ENCODE data around the gene ALG9.

ALG9 gene

DNA sequence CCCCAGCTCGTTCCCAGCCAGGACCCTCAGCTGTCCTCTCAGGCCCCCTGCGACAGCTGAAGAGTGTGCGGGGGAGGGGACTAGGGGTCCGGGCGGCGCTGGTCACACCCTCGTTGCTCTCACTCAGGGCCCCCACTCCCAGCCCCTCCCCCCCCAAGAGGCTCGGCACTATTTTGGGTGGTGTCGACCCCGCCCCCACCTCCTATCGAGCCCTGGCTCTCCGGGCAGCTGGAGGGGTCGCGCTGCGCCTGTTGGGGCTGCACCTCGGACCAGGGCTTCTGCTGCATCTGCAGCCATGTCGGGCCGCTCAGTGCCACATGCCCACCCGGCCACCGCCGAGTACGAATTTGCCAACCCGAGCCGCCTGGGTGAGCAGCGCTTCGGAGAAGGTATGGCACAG, 41.2 kb upstream of the ALG9 start, which contains the start of gene HSPB2:
HSPB2 (plus strand) TSS at position 200 of the 400 bp plus-strand sequence; CDS start at position 296, 96 bp downstream.
- TF ChIP-seq ZNF221 (tag by site-specific recombination; IDR thresholded peaks at IDR 0.05; ENCODE audit: borderline replicate concordance) (no peak), ZNF768 (tag by site-specific recombination; IDR thresholded peaks at IDR 0.05) (no peak), ZNF169 (tag by site-specific recombination; IDR thresholded peaks at IDR 0.05) (no peak), HOXD13 (CRISPR knock-in tag; IDR thresholded peaks at IDR 0.05; ENCODE audit: borderline replicate concordance) (no peak), REPIN1 (tag by site-specific recombination; IDR thresholded peaks at IDR 0.05; ENCODE audit: low read depth) (no peak), ZNF132 (tag by site-specific recombination; IDR thresholded peaks at IDR 0.05; ENCODE audit: borderline replicate concordance) (no peak), ZNF548 (tag by site-specific recombination; IDR thresholded peaks at IDR 0.05) (no peak), ZNF777 (tag by site-specific recombination; IDR thresholded peaks at IDR 0.05; ENCODE audit: borderline replicate concordance) (no peak), ELK4 (IDR thresholded peaks at IDR 0.05; ENCODE audit: borderline replicate concordance, low read depth, low read length) (no peak), ZNF223 (tag by site-specific recombination; IDR thresholded peaks at IDR 0.05) (no peak), ZNF37A (tag by site-specific recombination; IDR thresholded peaks at IDR 0.05) (no peak), KLF16 (tag by site-specific recombination; IDR thresholded peaks at IDR 0.05) (no peak), BCL11A (tag by site-specific recombination; IDR thresholded peaks at IDR 0.05; ENCODE audit: low read depth) (no peak), ZNF157 (tag by site-specific recombination; IDR thresholded peaks at IDR 0.05) (no peak), ZNF366 (tag by site-specific recombination; conservative IDR thresholded peaks at IDR 0.05) (no peak), ZNF488 (tag by site-specific recombination; IDR thresholded peaks at IDR 0.05) (no peak), ZNF155 (tag by site-specific recombination; IDR thresholded peaks at IDR 0.05) (no peak)
- TF ChIP-seq, protein P1, sequence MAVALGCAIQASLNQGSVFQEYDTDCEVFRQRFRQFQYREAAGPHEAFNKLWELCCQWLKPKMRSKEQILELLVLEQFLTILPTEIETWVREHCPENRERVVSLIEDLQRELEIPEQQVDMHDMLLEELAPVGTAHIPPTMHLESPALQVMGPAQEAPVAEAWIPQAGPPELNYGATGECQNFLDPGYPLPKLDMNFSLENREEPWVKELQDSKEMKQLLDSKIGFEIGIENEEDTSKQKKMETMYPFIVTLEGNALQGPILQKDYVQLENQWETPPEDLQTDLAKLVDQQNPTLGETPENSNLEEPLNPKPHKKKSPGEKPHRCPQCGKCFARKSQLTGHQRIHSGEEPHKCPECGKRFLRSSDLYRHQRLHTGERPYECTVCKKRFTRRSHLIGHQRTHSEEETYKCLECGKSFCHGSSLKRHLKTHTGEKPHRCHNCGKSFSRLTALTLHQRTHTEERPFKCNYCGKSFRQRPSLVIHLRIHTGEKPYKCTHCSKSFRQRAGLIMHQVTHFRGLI (tag by site-specific recombination; IDR thresholded peaks at IDR 0.05): no peak
- TF ChIP-seq, protein P2, sequence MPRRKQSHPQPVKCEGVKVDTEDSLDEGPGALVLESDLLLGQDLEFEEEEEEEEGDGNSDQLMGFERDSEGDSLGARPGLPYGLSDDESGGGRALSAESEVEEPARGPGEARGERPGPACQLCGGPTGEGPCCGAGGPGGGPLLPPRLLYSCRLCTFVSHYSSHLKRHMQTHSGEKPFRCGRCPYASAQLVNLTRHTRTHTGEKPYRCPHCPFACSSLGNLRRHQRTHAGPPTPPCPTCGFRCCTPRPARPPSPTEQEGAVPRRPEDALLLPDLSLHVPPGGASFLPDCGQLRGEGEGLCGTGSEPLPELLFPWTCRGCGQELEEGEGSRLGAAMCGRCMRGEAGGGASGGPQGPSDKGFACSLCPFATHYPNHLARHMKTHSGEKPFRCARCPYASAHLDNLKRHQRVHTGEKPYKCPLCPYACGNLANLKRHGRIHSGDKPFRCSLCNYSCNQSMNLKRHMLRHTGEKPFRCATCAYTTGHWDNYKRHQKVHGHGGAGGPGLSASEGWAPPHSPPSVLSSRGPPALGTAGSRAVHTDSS (tag by site-specific recombination; IDR thresholded peaks at IDR 0.05): no peak
- Histone ChIP-seq H3K9me3 (ENCODE audit: control insufficient read depth, insufficient read depth, low read depth, low read length) (no peaks in the 10 kb centered on the region), H3K4me1 (ENCODE audit: control insufficient read depth, insufficient read depth, low read length) (no peaks in the 10 kb centered on the region), H3K4me3 (ENCODE audit: low read depth, low read length) (no peak within 1 kb of the TSS), H3K27ac (ENCODE audit: extremely low read depth, low read depth, low read length) (no peak within 1 kb of the TSS), H3K36me3 (ENCODE audit: control insufficient read depth in 2 of 2, insufficient read depth in 1 of 2, low read length in 2 of 2) (no peaks in the 10 kb centered on the region)
- CTCF ChIA-PET: no interaction called here
- POLR2A ChIA-PET: no interaction called here

- POLR2A ChIA-PET: interaction anchor here (0.5 to 1.1 kb wide), 2 partner anchors 15 to 153 kb away, joined by 4 to 7 read pairs; no protein-coding TSS in a partner anchor
- no peak within 1 kb of the TSS for H3K27ac ChIP-seq (ENCODE audit: extremely low read depth, low read depth, low read length)
- no peak within 1 kb of the TSS for H3K4me3 ChIP-seq (ENCODE audit: low read depth, low read length)
- no peaks in the 10 kb centered on the region for H3K36me3 ChIP-seq (ENCODE audit: control insufficient read depth in 2 of 2, insufficient read depth in 1 of 2, low read length in 2 of 2)
- TF ChIP-seq ZFP37 (tag by site-specific recombination; IDR thresholded peaks at IDR 0.05): no peak
- peak; percentile 66 for TF ChIP-seq SCRT2 (tag by site-specific recombination; IDR thresholded peaks at IDR 0.05)
- H3K4me1 ChIP-seq (ENCODE audit: control insufficient read depth, insufficient read depth, low read length): no peaks in the 10 kb centered on the region
- CTCF ChIA-PET: interaction anchor here (0.8 kb wide), 1 partner anchor 71 kb away, joined by 3 read pairs; no protein-coding TSS in a partner anchor
- H3K9me3 ChIP-seq (ENCODE audit: control insufficient read depth, insufficient read depth, low read depth, low read length): no peaks in the 10 kb centered on the region
Measured at GRCh38 chr11:111911563-111912401, 40.4 kb upstream of the ALG9 start, which contains the start of gene CRYAB. Gene CRYAB, minus strand, starts transcription at chr11:111911770. Its CDS starts 46 bp downstream, at chr11:111911724.

Data from HEK293 (cell line).